ENCODE results near the gene CASP8.
"Not testable (repeated sequence)": the region's sequence is repeated elsewhere in the genome, so short reads cannot be mapped to it uniquely, and the experiment has no call there.

Gene CASP8

GRCh38 chr2:201235860-201236811 is 24.2 kb upstream of the CASP8 start:
- Histone ChIP-seq H3K36me3 (ENCODE audit: insufficient read depth, low read length) (peaks cover 19% of the 10 kb centered on the region), H3K9me3 (ENCODE audit: low read depth, low read length) (no peaks in the 10 kb centered on the region; the same call in 1 of the 2 replicates), H3K4me3 (peak overlapping the region; percentile 82), H3K9ac (ENCODE audit: insufficient read length) (peak overlapping the region; percentile 56), H3K27ac (no peak overlapping the region)
- TF ChIP-seq POLR2AphosphoS5 (IDR thresholded peaks at IDR 0.05; ENCODE audit: borderline replicate concordance, low read depth, low read length) (no peak), EZH2 (IDR thresholded peaks at IDR 0.05) (no peak), FOXP2 (optimal IDR thresholded peaks at IDR 0.05; ENCODE audit: control extremely low read depth, extremely low read length, insufficient read depth) (no peak)
- DNase-seq (ENCODE audit: low read depth, low spot score) = no peak

DNA sequence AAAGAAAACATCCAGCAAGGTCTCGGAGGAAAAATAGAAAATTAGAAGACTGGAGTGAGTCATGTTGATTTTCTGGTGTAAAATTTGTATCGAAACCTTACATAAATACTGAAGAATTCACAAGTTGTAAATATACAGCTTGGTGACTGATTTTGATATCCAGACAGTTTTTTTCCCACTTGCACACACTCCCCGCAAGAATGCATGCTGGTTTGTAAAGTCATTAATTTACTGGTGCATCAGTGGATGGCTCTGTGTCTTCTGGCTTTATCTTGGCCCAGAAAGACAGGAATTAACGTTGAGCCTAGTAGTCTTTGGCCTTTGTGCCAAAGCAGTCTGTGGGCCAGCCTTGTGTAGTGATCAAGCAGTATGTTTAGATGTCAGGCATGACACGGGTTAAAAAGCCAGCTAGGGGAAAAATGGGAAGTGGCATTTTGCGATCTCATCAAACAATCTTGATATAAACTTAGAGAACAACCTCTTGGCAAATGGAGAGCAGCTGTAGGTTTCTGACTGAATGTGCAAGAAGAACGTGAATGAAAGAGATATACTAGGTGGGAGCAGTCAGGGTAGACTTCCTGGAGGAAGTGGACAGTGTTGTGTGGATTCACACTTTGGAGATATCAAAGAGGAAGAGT is 22.7 kb upstream of the CASP8 start:
- TF ChIP-seq EZH2 (IDR thresholded peaks at IDR 0.05) (no peak), POLR2AphosphoS5 (IDR thresholded peaks at IDR 0.05; ENCODE audit: borderline replicate concordance, low read depth, low read length) (no peak), FOXP2 (optimal IDR thresholded peaks at IDR 0.05; ENCODE audit: control extremely low read depth, extremely low read length, insufficient read depth) (no peak)
- Histone ChIP-seq H3K9ac (ENCODE audit: insufficient read length) (no peak overlapping the region), H3K36me3 (ENCODE audit: insufficient read depth, low read length) (peaks cover 27% of the 10 kb centered on the region), H3K27ac (no peak overlapping the region), H3K9me3 (ENCODE audit: low read depth, low read length) (peaks cover 4% of the 10 kb centered on the region), H3K4me3 (no peak overlapping the region)
- DNase-seq (ENCODE audit: low read depth, low spot score) = no peak

DNA sequence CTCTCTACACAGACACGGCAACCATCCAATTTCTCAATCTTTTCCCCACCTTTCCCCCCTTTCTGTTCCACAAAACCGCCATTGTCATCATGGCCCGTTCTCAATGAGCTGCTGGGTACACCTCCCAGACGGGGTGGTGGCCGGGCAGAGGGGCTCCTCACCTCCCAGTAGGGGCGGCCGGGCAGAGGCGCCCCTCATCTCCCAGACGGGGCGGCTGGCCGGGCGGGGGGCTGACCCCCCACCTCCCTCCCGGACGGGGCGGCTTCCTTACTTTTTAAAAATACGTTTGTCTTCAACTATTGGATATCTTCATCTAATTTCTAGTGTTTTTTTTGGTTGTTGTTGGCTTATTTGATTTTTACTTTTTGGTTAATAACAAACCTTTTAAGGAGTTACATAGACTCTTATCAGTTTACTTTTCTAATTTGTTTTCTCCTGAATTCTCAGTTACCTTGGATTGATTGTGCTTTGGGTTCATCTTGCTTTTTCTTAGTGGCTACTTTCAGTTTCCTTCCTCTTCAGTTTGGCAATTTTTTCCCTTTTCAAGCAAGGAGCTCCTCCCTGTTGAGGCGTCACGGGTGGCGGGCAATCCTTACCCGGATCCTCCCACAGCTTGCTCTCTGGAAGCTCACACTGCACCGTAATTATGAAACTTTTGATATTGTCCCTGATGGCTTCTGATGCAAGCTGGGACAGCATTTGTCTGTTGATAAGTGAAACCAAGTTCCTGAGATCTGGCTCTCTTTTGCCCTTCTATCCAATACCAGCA is 21.0 kb upstream of the CASP8 start:
- not testable (repeated sequence) for H3K9me3 ChIP-seq (ENCODE audit: low read depth, low read length); H3K9ac ChIP-seq (ENCODE audit: insufficient read length)

DNA sequence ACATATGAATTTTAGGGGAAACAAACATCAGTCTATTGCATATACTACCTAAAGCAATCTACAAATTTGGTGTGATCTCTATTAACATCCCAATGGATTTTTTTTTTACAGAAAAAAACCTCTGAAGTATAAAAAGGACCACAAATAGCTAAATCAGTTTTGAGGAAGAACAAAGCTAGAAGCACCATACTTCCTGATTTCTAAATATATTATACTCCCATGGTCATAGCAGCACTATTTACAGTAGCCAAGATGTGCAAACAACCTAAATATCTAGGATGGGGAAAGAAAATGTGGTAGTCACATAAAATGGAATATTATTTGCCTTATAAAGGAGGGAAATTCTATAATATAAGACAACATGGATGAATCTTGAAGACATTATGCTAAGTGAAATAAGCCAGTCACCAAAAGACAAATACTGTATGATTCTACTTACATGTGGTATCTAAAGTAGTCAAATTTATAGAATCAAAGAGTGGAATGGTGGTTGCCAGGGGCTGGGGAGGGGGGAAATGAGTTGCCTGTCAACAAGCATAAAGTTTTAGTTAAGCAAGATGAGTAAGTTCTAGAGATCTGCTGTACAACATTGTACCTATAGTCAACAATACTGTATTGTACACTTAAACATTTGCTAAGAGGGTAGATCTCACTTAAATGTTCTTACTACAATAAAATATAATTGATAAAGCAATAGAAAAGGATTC is 17.6 kb upstream of the CASP8 start:
- TF ChIP-seq POLR2AphosphoS5 (IDR thresholded peaks at IDR 0.05; ENCODE audit: borderline replicate concordance, low read depth, low read length) (no peak), EZH2 (IDR thresholded peaks at IDR 0.05) (no peak), FOXP2 (optimal IDR thresholded peaks at IDR 0.05; ENCODE audit: control extremely low read depth, extremely low read length, insufficient read depth) (no peak)

More for the DNA sequence above, 21.0 kb upstream of the CASP8 start:
- H3K4me3 ChIP-seq; DNase-seq (ENCODE audit: low read depth, low spot score); H3K27ac ChIP-seq: not testable (repeated sequence)
- peaks cover 27% of the 10 kb centered on the region for H3K36me3 ChIP-seq (ENCODE audit: insufficient read depth, low read length)

GRCh38 chr2:201244829-201245228 is 15.5 kb upstream of the CASP8 start:
- DNase-seq (ENCODE audit: low read depth, low spot score) = no peak
- no peak overlapping the region for H3K4me3 ChIP-seq

More for the DNA sequence above, 17.6 kb upstream of the CASP8 start:
- Histone ChIP-seq H3K9ac (ENCODE audit: insufficient read length) (no peak overlapping the region), H3K4me3 (no peak overlapping the region), H3K36me3 (ENCODE audit: insufficient read depth, low read length) (peaks cover 27% of the 10 kb centered on the region), H3K9me3 (ENCODE audit: low read depth, low read length) (peaks cover 4% of the 10 kb centered on the region), H3K27ac (no peak overlapping the region)
- DNase-seq (ENCODE audit: low read depth, low spot score) = no peak

GRCh38 chr2:201246280-201246679 is 14.1 kb upstream of the CASP8 start:
- Histone ChIP-seq H3K36me3 (ENCODE audit: insufficient read depth, low read length) (peaks cover 8% of the 10 kb centered on the region), H3K4me3 (no peak overlapping the region), H3K27ac (no peak overlapping the region), H3K9me3 (ENCODE audit: low read depth, low read length) (peaks cover 4% of the 10 kb centered on the region), H3K9ac (ENCODE audit: insufficient read length) (no peak overlapping the region)
- no peak for TF ChIP-seq FOXP2 (optimal IDR thresholded peaks at IDR 0.05; ENCODE audit: control extremely low read depth, extremely low read length, insufficient read depth)
- no peak for TF ChIP-seq POLR2AphosphoS5 (IDR thresholded peaks at IDR 0.05; ENCODE audit: borderline replicate concordance, low read depth, low read length)
- no peak for TF ChIP-seq EZH2 (IDR thresholded peaks at IDR 0.05)
- no peak for DNase-seq (ENCODE audit: low read depth, low spot score)

More at GRCh38 chr2:201244829-201245228, 15.5 kb upstream of the CASP8 start:
- peaks cover 4% of the 10 kb centered on the region for H3K9me3 ChIP-seq (ENCODE audit: low read depth, low read length)
- H3K9ac ChIP-seq (ENCODE audit: insufficient read length) = no peak overlapping the region
- no peak overlapping the region for H3K27ac ChIP-seq
- peaks cover 22% of the 10 kb centered on the region for H3K36me3 ChIP-seq (ENCODE audit: insufficient read depth, low read length)
- TF ChIP-seq FOXP2 (optimal IDR thresholded peaks at IDR 0.05; ENCODE audit: control extremely low read depth, extremely low read length, insufficient read depth) (no peak), EZH2 (IDR thresholded peaks at IDR 0.05) (no peak), POLR2AphosphoS5 (IDR thresholded peaks at IDR 0.05; ENCODE audit: borderline replicate concordance, low read depth, low read length) (no peak)

DNA sequence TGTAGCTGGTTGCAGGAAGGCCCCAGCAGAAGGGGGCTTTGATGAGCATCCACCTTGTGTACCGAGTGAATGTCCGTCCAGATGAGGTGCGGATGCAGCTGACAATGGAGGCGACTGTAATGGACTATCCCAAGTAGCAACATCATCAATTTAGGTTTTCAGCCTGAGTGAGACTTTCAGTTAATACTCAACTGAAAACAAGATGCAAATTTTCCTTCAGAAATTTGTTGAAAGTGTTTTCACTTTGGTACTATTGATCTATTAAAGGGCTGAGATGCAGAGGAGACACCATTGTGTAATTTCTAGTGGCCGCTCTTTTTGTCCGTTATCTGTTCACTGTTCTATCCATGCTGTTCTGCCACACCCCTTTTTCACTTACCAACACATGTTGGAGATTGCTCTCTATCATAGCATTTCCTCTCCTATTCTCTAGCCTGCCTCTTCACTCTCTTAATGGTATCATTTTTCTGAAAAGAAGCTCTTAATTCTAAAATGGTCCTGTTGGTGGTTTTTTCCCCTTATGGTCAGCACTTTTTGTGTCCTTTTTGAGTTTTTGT is 12.0 kb upstream of the CASP8 start:
- Histone ChIP-seq H3K9me3 (ENCODE audit: low read depth, low read length) (no peaks in the 10 kb centered on the region), H3K27ac (no peak overlapping the region; the same call in 1 of the 2 replicates), H3K9ac (ENCODE audit: insufficient read length) (no peak overlapping the region), H3K4me3 (no peak overlapping the region), H3K36me3 (ENCODE audit: insufficient read depth, low read length) (no peaks in the 10 kb centered on the region)
- DNase-seq (ENCODE audit: low read depth, low spot score) = no peak
- no peak for TF ChIP-seq POLR2AphosphoS5 (IDR thresholded peaks at IDR 0.05; ENCODE audit: borderline replicate concordance, low read depth, low read length)
- no peak for TF ChIP-seq EZH2 (IDR thresholded peaks at IDR 0.05)
- TF ChIP-seq FOXP2 (optimal IDR thresholded peaks at IDR 0.05; ENCODE audit: control extremely low read depth, extremely low read length, insufficient read depth) = no peak

All from SK-N-MC (cell line).